ENCODE measurements around the gene H19.

Gene H19

GRCh38 chr11:1970956-1971355, 26.7 kb downstream of the H19 start:
- no peak for DNase-seq (ENCODE audit: low read depth)
- H3K4me3 ChIP-seq (ENCODE audit: low read length), result no peak overlapping the region
- no peak for TF ChIP-seq CTCF (IDR thresholded peaks at IDR 0.05; ENCODE audit: insufficient read depth, low read depth, low read length, missing control alignments)

DNA sequence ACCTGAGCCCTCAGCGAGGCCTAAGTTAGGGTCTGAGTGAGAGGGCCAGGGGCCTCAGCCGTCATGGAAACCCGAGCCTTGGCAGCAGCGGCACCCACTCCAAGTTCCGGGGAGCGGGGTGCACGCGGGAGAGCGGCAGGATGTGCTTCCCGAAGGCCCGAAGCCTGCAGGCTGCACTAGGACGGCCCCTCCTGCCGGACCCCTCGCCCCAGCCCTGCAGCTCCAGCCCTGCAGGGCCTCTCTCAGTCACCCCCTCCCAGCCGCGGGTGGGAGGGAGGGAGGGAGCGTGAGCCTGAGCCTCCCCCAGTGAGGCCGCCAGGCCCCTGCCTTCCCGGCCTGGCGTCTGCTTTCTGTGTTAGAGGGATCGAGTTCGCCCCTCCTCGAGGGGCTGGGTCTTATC, 27.9 kb downstream of the H19 start:
- H3K4me3 ChIP-seq (ENCODE audit: low read length), result no peak overlapping the region
- no peak for DNase-seq (ENCODE audit: low read depth)
- TF ChIP-seq CTCF (IDR thresholded peaks at IDR 0.05; ENCODE audit: insufficient read depth, low read depth, low read length, missing control alignments), result no peak

DNA sequence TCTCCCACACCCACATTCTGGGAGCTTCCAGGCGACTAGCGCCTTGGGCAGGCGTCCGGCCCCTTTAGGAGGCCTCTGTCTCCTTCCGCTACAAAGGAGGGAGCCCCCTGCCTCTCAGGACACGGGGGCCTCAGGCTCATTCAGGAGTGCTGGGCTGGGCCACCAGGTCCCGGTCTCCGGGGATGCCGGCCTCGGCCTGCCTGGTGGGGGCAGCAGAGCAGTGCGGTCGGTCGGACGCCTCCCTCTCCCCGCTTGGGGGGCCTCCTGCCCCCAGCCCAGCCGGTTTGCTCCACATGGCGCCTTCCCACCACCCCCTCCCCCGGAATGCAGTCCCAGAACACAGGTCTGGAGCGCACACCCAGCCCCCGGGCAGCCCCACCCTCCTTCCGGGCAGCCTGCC, 28.6 kb downstream of the H19 start:
- DNase-seq (ENCODE audit: low read depth), result no peak
- TF ChIP-seq CTCF (IDR thresholded peaks at IDR 0.05; ENCODE audit: insufficient read depth, low read depth, low read length, missing control alignments), result no peak

GRCh38 chr11:1968454-1969002, 29.1 kb downstream of the H19 start:
- DNase-seq (ENCODE audit: low read depth), result no peak
- TF ChIP-seq CTCF (IDR thresholded peaks at IDR 0.05; ENCODE audit: insufficient read depth, low read depth, low read length, missing control alignments), result no peak
- no peak overlapping the region for H3K4me3 ChIP-seq (ENCODE audit: low read length)

More for the DNA sequence above, 28.6 kb downstream of the H19 start:
- H3K4me3 ChIP-seq (ENCODE audit: low read length), result no peak overlapping the region

- H3K4me3 ChIP-seq (ENCODE audit: low read length), result no peak overlapping the region
- no peak for DNase-seq (ENCODE audit: low read depth)
- TF ChIP-seq CTCF (IDR thresholded peaks at IDR 0.05; ENCODE audit: insufficient read depth, low read depth, low read length, missing control alignments), result no peak
These were observed 29.9 kb downstream of the H19 start for GRCh38 chr11:1967641-1968225.

DNA sequence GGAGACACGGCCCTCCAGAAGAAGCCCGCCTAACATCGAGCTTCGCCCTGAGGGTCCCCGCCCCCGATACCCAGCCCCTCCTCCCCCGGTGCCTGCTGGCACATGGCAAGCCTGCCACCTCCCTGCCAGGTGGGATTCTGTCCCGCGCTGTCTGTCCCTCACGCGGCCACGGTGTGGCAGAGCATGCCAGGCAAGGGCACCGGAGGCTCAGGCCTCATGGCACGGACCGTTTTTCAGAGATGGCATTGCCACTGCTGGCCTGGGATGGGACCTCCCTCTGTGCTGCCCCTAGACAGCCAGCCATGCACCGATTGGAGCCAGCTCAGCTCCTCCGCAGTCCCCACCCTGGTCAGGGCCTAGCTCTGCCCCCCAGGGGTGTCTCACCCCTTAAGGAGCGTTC, 31.1 kb downstream of the H19 start:
- no peak for TF ChIP-seq CTCF (IDR thresholded peaks at IDR 0.05; ENCODE audit: insufficient read depth, low read depth, low read length, missing control alignments)
- no peak for DNase-seq (ENCODE audit: low read depth)
- no peak overlapping the region for H3K4me3 ChIP-seq (ENCODE audit: low read length)

- no peak for DNase-seq (ENCODE audit: low read depth)
- no peak overlapping the region for H3K4me3 ChIP-seq (ENCODE audit: low read length)
- no peak for TF ChIP-seq CTCF (IDR thresholded peaks at IDR 0.05; ENCODE audit: insufficient read depth, low read depth, low read length, missing control alignments)
These were observed 32.7 kb downstream of the H19 start for GRCh38 chr11:1964955-1965354.
